H7 (cell line): Measurements from ENCODE around the gene FAM171A2. TPM values are rescaled to one million over a fixed set of nuclear protein-coding genes. Genes with fewer than 3 reads are reported as not detected.

Experiments
- DNase-seq: peaks from one replicate; pipeline ENCODE4 v3.0.0; 2012
- H3K27me3 ChIP-seq: 2 replicates; pipeline ENCODE4 v1.6.0; 2011; ENCODE audit warnings: mild to moderate bottlenecking, low read length; ENCODE audit not compliant: control insufficient read depth, insufficient read depth
- H3K36me3 ChIP-seq: replicated peaks from 2 replicates; pipeline ENCODE4 v1.5.1; 2011; ENCODE audit warnings: low read length; ENCODE audit not compliant: control insufficient read depth, insufficient read depth
- H3K4me3 ChIP-seq: 2 replicates; pipeline ENCODE4 v1.5.1; 2011; ENCODE audit warnings: low read depth, mild to moderate bottlenecking, control low read depth, low read length, moderate library complexity; ENCODE audit not compliant: insufficient read depth
- total RNA-seq: library from RNA; depleted of rRNA; stranded (reverse); fragments of >200 nt; shearing (Covaris generic); gene quantifications from 2 replicates; pipeline ENCODE4 v1.2.3, GENCODE V29; 2014; rRNA removed

FAM171A2 gene
- total RNA-seq, 1 experiment from 2014 or later: 23.7 TPM

- no peaks in the 10 kb centered on the region for H3K36me3 ChIP-seq
- peak; percentile 100 for DNase-seq
- H3K4me3 ChIP-seq: peak within 1 kb of the TSS; percentile 58
- peaks cover 1% of the 10 kb centered on the region; the same call in 1 of the 2 replicates for H3K27me3 ChIP-seq
Measured at GRCh38 chr17:44308320-44308818, 55.3 kb downstream of the FAM171A2 start, which contains the start of gene RUNDC3A. Gene RUNDC3A (plus strand): TSS chr17:44308601. CDS start chr17:44308833, 232 bp downstream.

DNA sequence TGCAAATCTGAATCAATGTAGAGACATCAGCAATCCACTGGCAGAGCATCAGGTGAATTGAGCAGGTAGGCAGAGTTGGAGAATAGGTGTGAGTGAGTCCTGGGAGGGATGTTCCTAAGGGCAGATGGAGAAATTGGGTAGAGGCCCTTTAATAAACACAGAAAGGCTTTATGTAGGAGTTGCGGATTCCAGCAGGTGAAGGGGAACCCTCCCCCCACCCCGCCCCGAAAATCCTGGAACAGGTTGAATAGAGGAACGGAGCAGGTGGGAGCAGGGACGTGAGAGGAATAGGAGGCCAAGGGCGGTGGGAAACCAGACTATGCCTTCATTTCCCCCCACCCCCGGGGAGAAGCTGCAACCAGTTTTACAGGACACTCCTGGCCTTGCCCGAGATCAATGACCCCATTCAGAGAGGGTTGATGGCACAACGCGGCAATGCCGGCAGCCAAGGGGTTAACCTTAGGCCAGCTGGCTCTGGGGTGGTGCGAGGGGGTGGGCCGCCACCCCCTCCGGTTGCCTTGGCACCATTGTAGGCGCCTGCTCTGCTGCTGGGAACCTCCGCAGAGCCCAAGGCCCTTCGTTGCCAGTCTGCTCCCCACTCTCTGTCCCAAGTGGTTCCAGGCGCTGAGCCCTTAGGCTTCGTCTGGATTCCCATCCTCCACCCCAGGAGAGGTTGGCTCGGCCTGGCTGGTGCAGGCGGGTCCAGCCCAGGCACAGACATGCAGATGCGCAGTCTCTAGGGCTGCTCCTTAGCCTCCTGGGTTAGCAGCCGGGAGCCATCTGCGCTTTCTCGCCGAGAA is 56.1 kb downstream of the FAM171A2 start:
- no peaks in the 10 kb centered on the region for H3K36me3 ChIP-seq
- DNase-seq: peak; percentile 94
- H3K4me3 ChIP-seq: peak overlapping the region; percentile 58
- H3K27me3 ChIP-seq: no peaks in the 10 kb centered on the region; the same call in 1 of the 2 replicates

DNA sequence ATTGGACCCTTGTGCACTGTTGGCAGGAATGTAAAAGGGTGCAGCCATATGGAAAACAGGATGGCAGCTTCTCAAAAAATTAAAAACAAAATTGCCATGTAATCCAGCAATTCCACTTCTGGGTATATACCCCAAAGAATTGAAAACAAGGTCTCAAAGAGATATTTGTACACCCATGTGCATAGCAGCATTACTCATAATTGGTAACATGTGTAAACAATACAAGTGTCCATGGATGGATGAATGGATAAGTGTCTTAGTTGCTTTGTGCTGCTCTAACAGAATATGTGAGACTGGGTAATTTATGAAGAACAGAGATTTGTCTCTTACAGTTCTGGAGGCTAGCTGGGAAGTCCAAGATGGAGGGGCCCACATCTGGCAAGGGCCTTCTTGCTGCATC is 59.0 kb downstream of the FAM171A2 start:
- DNase-seq: no peak
- Histone ChIP-seq H3K4me3 (no peak overlapping the region), H3K27me3 (no peaks in the 10 kb centered on the region; the same call in 1 of the 2 replicates), H3K36me3 (no peaks in the 10 kb centered on the region)

Other genes with a start within 250 kb of the FAM171A2 start
- gene HDAC5, start 240.2 kb downstream of the FAM171A2 start, total RNA-seq: 72.5 and 89.0 TPM in 2 replicates
- gene HROB, start 221.9 kb downstream of the FAM171A2 start, total RNA-seq: 12.9 and 15.7 TPM in 2 replicates
- 0.17 TPM in 1 of 2 replicates, not detected in the other for gene ASB16, start 193.1 kb downstream of the FAM171A2 start, total RNA-seq
- 19.1 and 25.7 TPM in 2 replicates for gene TMUB2, start 176.9 kb downstream of the FAM171A2 start, total RNA-seq
- gene ATXN7L3, start 164.0 kb downstream of the FAM171A2 start, total RNA-seq: 80.6 and 83.4 TPM in 2 replicates
- gene UBTF, start 144.2 kb downstream of the FAM171A2 start, total RNA-seq: 63.3 and 66.2 TPM in 2 replicates
- gene SLC4A1, start 95.7 kb downstream of the FAM171A2 start, total RNA-seq: 0.07 TPM in 2 replicates
- gene RUNDC3A, start 55.3 kb downstream of the FAM171A2 start, total RNA-seq: 5.1 and 5.7 TPM in 2 replicates
- gene SLC25A39, start 39.0 kb downstream of the FAM171A2 start, total RNA-seq: 281 and 295 TPM in 2 replicates
- gene GRN, start 18.6 kb downstream of the FAM171A2 start, total RNA-seq: 122 and 161 TPM in 2 replicates
- gene ITGA2B, start 25.8 kb upstream of the FAM171A2 start, total RNA-seq: 6.2 and 11.4 TPM in 2 replicates
- gene GPATCH8, start 139.6 kb upstream of the FAM171A2 start, total RNA-seq: 16.9 and 23.2 TPM in 2 replicates
- gene FZD2, start 193.6 kb upstream of the FAM171A2 start, total RNA-seq: 21.1 and 28.3 TPM in 2 replicates